SK-N-SH (cell line): ENCODE results near the gene ATP1B1.

ENCODE experiments used
- EP300 ChIP-seq, 2 experiments: IDR thresholded peaks; 2 replicates each; pipeline versions ENCODE4 v1.4.0 to v1.6.1; 2012; ENCODE audit warnings: borderline replicate concordance in 1 of 2, low read depth in 1 of 2, low read length in 1 of 2
- FOSL2 ChIP-seq: IDR thresholded peaks from 2 replicates; pipeline ENCODE4 v1.4.0; 2012; ENCODE audit warnings: low read depth, mild to moderate bottlenecking, moderate library complexity, borderline replicate concordance
- GABPA ChIP-seq: IDR thresholded peaks from 2 replicates; pipeline ENCODE4 v1.4.0; 2012; ENCODE audit warnings: low read depth, mild to moderate bottlenecking
- MXI1 ChIP-seq: IDR thresholded peaks from 2 replicates; pipeline ENCODE4 v1.6.1; 2012; ENCODE audit warnings: mild to moderate bottlenecking, low read depth, low read length, improper control_type of control experiment
- POLR2AphosphoS5 ChIP-seq: IDR thresholded peaks from 2 replicates; pipeline ENCODE4 v1.6.1; 2012; ENCODE audit warnings: low read depth, low read length
- RCOR1 ChIP-seq: fragments of 150-350 bp; IDR thresholded peaks from 2 replicates; pipeline ENCODE4 v1.6.1; 2017; ENCODE audit warnings: antibody characterized with exemption, low read length
- SIN3A ChIP-seq: IDR thresholded peaks from 2 replicates; pipeline ENCODE4 v1.6.1; 2012; ENCODE audit warnings: low read depth, mild to moderate bottlenecking, low read length, moderate library complexity, borderline replicate concordance
- SMC3 ChIP-seq: IDR thresholded peaks from 2 replicates; pipeline ENCODE4 v1.6.1; 2012; ENCODE audit warnings: low read depth, low read length, improper control_type of control experiment
- TAF1 ChIP-seq: IDR thresholded peaks from 2 replicates; pipeline ENCODE4 v1.6.1; 2012; ENCODE audit warnings: low read depth, mild to moderate bottlenecking, low read length, moderate library complexity, borderline replicate concordance
- YY1 ChIP-seq: IDR thresholded peaks from 2 replicates; pipeline ENCODE4 v1.4.0; 2012; ENCODE audit warnings: low read depth, mild to moderate bottlenecking
- TF ChIP-seq, protein P1 (sequence below): fragments of 200-600 bp; sonication (generic); IDR thresholded peaks from 2 replicates; pipeline ENCODE4 v1.6.1; 2017; ENCODE audit warnings: antibody characterized with exemption, mild to moderate bottlenecking, moderate library complexity
- TF ChIP-seq, protein P2 (sequence below): IDR thresholded peaks from 2 replicates; pipeline ENCODE4 v1.4.0; 2012; ENCODE audit warnings: low read depth
- TF ChIP-seq, protein P3 (sequence below): IDR thresholded peaks from 2 replicates; pipeline ENCODE4 v1.6.1; 2012; ENCODE audit warnings: mild to moderate bottlenecking, low read depth, low read length, moderate library complexity
- TF ChIP-seq, protein P4 (sequence below): fragments of 150-350 bp; IDR thresholded peaks from 2 replicates; pipeline ENCODE4 v1.6.1; 2017; ENCODE audit warnings: antibody characterized with exemption, low read length, low read depth, borderline replicate concordance

DNA sequence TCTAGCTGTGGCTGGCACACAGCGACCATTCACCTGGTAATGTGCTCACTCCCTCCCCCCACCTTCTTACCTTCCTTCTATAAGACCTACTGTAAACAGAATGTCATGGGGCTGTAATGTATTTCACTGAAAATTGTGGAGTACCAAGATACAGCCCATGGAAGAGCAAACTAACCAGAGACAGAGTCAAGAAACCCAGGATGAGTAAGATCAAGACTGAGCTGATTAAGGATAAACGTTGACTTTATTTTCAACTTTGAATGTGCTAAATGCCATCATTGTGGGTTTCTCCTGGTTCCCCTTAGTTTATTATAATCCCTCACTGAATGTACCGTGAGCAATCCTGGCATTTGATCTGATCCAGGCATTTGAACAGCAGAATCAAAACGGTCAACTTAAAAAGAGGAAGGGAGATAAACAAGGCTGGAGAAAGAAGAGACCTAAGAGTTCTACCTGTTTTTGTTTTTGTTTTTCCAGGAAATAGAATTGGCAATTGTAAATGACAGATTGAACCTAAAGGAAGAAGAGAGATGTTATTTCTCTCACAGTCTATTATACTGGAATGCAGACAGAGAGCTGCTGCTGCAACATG is 16.1 kb upstream of the ATP1B1 start:
- TF ChIP-seq TAF1 (no peak), MXI1 (no peak), RCOR1 (no peak), POLR2AphosphoS5 (no peak), FOSL2 (no peak), SMC3 (no peak), EP300 (IDR thresholded peaks at IDR 0.05; ENCODE audit: borderline replicate concordance in 1 of 2, low read depth in 1 of 2, low read length in 1 of 2) (no peak), YY1 (no peak), GABPA (no peak), SIN3A (no peak)
- TF ChIP-seq, protein P1, sequence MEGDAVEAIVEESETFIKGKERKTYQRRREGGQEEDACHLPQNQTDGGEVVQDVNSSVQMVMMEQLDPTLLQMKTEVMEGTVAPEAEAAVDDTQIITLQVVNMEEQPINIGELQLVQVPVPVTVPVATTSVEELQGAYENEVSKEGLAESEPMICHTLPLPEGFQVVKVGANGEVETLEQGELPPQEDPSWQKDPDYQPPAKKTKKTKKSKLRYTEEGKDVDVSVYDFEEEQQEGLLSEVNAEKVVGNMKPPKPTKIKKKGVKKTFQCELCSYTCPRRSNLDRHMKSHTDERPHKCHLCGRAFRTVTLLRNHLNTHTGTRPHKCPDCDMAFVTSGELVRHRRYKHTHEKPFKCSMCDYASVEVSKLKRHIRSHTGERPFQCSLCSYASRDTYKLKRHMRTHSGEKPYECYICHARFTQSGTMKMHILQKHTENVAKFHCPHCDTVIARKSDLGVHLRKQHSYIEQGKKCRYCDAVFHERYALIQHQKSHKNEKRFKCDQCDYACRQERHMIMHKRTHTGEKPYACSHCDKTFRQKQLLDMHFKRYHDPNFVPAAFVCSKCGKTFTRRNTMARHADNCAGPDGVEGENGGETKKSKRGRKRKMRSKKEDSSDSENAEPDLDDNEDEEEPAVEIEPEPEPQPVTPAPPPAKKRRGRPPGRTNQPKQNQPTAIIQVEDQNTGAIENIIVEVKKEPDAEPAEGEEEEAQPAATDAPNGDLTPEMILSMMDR = no peak
- TF ChIP-seq, protein P2, sequence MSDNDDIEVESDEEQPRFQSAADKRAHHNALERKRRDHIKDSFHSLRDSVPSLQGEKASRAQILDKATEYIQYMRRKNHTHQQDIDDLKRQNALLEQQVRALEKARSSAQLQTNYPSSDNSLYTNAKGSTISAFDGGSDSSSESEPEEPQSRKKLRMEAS = no peak
- TF ChIP-seq, protein P3, sequence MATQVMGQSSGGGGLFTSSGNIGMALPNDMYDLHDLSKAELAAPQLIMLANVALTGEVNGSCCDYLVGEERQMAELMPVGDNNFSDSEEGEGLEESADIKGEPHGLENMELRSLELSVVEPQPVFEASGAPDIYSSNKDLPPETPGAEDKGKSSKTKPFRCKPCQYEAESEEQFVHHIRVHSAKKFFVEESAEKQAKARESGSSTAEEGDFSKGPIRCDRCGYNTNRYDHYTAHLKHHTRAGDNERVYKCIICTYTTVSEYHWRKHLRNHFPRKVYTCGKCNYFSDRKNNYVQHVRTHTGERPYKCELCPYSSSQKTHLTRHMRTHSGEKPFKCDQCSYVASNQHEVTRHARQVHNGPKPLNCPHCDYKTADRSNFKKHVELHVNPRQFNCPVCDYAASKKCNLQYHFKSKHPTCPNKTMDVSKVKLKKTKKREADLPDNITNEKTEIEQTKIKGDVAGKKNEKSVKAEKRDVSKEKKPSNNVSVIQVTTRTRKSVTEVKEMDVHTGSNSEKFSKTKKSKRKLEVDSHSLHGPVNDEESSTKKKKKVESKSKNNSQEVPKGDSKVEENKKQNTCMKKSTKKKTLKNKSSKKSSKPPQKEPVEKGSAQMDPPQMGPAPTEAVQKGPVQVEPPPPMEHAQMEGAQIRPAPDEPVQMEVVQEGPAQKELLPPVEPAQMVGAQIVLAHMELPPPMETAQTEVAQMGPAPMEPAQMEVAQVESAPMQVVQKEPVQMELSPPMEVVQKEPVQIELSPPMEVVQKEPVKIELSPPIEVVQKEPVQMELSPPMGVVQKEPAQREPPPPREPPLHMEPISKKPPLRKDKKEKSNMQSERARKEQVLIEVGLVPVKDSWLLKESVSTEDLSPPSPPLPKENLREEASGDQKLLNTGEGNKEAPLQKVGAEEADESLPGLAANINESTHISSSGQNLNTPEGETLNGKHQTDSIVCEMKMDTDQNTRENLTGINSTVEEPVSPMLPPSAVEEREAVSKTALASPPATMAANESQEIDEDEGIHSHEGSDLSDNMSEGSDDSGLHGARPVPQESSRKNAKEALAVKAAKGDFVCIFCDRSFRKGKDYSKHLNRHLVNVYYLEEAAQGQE = no peak
- TF ChIP-seq, protein P4, sequence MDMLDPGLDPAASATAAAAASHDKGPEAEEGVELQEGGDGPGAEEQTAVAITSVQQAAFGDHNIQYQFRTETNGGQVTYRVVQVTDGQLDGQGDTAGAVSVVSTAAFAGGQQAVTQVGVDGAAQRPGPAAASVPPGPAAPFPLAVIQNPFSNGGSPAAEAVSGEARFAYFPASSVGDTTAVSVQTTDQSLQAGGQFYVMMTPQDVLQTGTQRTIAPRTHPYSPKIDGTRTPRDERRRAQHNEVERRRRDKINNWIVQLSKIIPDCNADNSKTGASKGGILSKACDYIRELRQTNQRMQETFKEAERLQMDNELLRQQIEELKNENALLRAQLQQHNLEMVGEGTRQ = no peak
